GM12878 (cell line): ENCODE data around the gene GARRE1. TPM values are rescaled to one million over a fixed set of nuclear protein-coding genes. Genes with fewer than 3 reads are reported as not detected.

Source experiments
- ATAC-seq: fragments of 200-7000 bp; cut with Tn5 transposase; 3 replicates; pipeline ENCODE4 v1.9.1; 2020; ENCODE audit warnings: mild to moderate bottlenecking, moderate library complexity
- BruUV-seq: library from RNA; stranded (reverse); fragments of 400-500 nt; replicated peaks from 2 replicates; lab custom pipeline; 2021; lab: Mats Ljungman, UMichigan
- CTCF ChIA-PET: fragments of 300-600 bp; sonication (Branson Sonifier 250); formaldehyde crosslinking; extraction: SDS; loops from one replicate; lab custom pipeline; 2021; ENCODE audit warnings: inconsistent platforms; lab: Yijun Ruan, JAX
- POLR2A ChIA-PET: fragments of 350-600 bp; formaldehyde crosslinking; extraction: SDS; loops from one replicate; lab custom pipeline; 2021; ENCODE audit warnings: inconsistent platforms; lab: Charles Lee
- RAD21 ChIA-PET: fragments of 300-600 bp; sonication (Branson Sonifier 250); formaldehyde crosslinking; loops from one replicate; lab custom pipeline; 2023; ENCODE audit warnings: antibody characterized with exemption; ENCODE audit not compliant: unreplicated experiment; lab: Charles Lee
- SMC1A ChIA-PET: fragments of 300-600 bp; sonication (Branson Sonifier 250); formaldehyde crosslinking; loops from one replicate; lab custom pipeline; 2023; ENCODE audit not compliant: unreplicated experiment, uncharacterized antibody; lab: Charles Lee
- DNase-seq: peaks from one replicate; pipeline ENCODE4 v3.0.0-alpha.2; 2011; ENCODE audit warnings: low read depth, low spot score
- FAIRE-seq: peaks from 3 replicates; lab custom pipeline; 2011; peaks lifted over from hg19 to GRCh38; lab: Jason Lieb, UNC
- H2AFZ ChIP-seq: 2 replicates; pipeline ENCODE4 v1.6.0; 2011; ENCODE audit warnings: low read depth, low read length, control low read depth; ENCODE audit not compliant: control insufficient read depth
- H3K27ac ChIP-seq: 2 replicates; pipeline ENCODE4 v1.5.1; 2011; ENCODE audit warnings: control low read depth; ENCODE audit not compliant: control insufficient read depth, insufficient read depth
- H3K27me3 ChIP-seq, 2 experiments: replicated peaks in 1 of 2; 2 replicates each; pipeline versions ENCODE4 v1.6.0 to v1.6.1; 2011; ENCODE audit warnings: low read length in 1 of 2; ENCODE audit not compliant: control insufficient read depth in 2 of 2, insufficient read depth in 2 of 2
- H3K36me3 ChIP-seq, 2 experiments: 2 replicates each; pipeline ENCODE4 v1.5.1; 2011; ENCODE audit warnings: low read length in 1 of 2; ENCODE audit not compliant: control insufficient read depth in 2 of 2, insufficient read depth in 2 of 2
- H3K4me1 ChIP-seq: 2 replicates; pipeline ENCODE4 v1.6.1; 2011; ENCODE audit warnings: mild to moderate bottlenecking, low read length, moderate library complexity, mixed read lengths; ENCODE audit not compliant: control insufficient read depth, insufficient read depth
- H3K4me2 ChIP-seq: 2 replicates; pipeline ENCODE4 v1.6.0; 2011; ENCODE audit warnings: control low read depth; ENCODE audit not compliant: control insufficient read depth, insufficient read depth
- H3K4me3 ChIP-seq: fragments of 200-600 bp; sonication (generic); 2 replicates; pipeline ENCODE4 v1.5.1; 2016
- H3K79me2 ChIP-seq: 2 replicates; pipeline ENCODE4 v1.6.0; 2011; ENCODE audit warnings: low read length; ENCODE audit not compliant: control insufficient read depth, insufficient read depth
- H3K9ac ChIP-seq: 2 replicates; pipeline ENCODE4 v1.8.0; 2011; ENCODE audit warnings: low read length, control low read depth, mixed read lengths; ENCODE audit not compliant: control insufficient read depth, insufficient read depth
- H3K9me3 ChIP-seq: replicated peaks from 3 replicates; pipeline ENCODE4 v1.5.1; 2011; ENCODE audit warnings: mild to moderate bottlenecking, low read length; ENCODE audit not compliant: control insufficient read depth, insufficient read depth
- H4K20me1 ChIP-seq: 2 replicates; pipeline ENCODE4 v1.6.0; 2011; ENCODE audit not compliant: control insufficient read depth, insufficient read depth
- CEBPB ChIP-seq, 2 experiments: fragments of 150-350 bp in 1 of 2; IDR thresholded peaks; 2 replicates each; pipeline ENCODE4 v1.6.1; 2012 to 2014; ENCODE audit warnings: low read depth in 2 of 2, low read length in 2 of 2, borderline replicate concordance in 1 of 2, inconsistent platforms in 1 of 2
- CHD2 ChIP-seq: IDR thresholded peaks from 2 replicates; pipeline ENCODE4 v1.6.1; 2011; ENCODE audit warnings: low read depth, low read length, improper control_type of control experiment, borderline replicate concordance
- NFIC ChIP-seq: IDR thresholded peaks from 2 replicates; pipeline ENCODE4 v1.6.1; 2012; ENCODE audit warnings: low read depth, mild to moderate bottlenecking, inconsistent platforms, low read length, moderate library complexity
- NFYB ChIP-seq: IDR thresholded peaks from 2 replicates; pipeline ENCODE4 v1.6.1; 2011; ENCODE audit warnings: low read depth, mild to moderate bottlenecking, low read length, improper control_type of control experiment, moderate library complexity; ENCODE audit not compliant: insufficient read depth
- POU2F2 ChIP-seq: IDR thresholded peaks from 3 replicates; pipeline ENCODE4 v1.6.1; 2011; ENCODE audit warnings: low read depth, mild to moderate bottlenecking, low read length, borderline replicate concordance
- STAT3 ChIP-seq: IDR thresholded peaks from 2 replicates; pipeline ENCODE4 v1.6.1; 2011; ENCODE audit warnings: low read depth, low read length, improper control_type of control experiment
- SUZ12 ChIP-seq: fragments of 200-600 bp; sonication (generic); IDR thresholded peaks from one replicate; pipeline ENCODE4 v1.6.1; 2018; ENCODE audit warnings: antibody characterized with exemption, mild to moderate bottlenecking; ENCODE audit not compliant: unreplicated experiment
- in situ Hi-C: fragments of 300-500 bp; cut with MboI; formaldehyde crosslinking; loops from 9 replicates; pipeline ENCODE4 v1.14.3; 2018; ENCODE audit warnings: mixed read lengths
- intact Hi-C: fragments of 100-400 bp; cut with micrococcal nuclease; formaldehyde crosslinking; loops from one replicate; pipeline ENCODE4 v1.14.2; 2022; ENCODE audit not compliant: unreplicated experiment
- polyA plus RNA-seq, 11 experiments: library from polyadenylated mRNA; depleted of rRNA in 4 of 11; unstranded in 6 of 11; stranded (reverse) in 5 of 11; fragments of >200 nt; fragmentation: Nextera tagmentation in 4 of 11; fragmentation: Illumina TruSeq in 1 of 11; extraction: Ambion mirVana in 4 of 11; extraction: Trizol in 1 of 11; gene quantifications; 1 replicate in 1 of 11; 2 replicates in 10 of 11; pipeline versions ENCODE4 v1.2.1 to v1.2.3, GENCODE V29; 2011 to 2016; ENCODE audit warnings: inconsistent platforms in 2 of 11, missing spikeins in 2 of 11, low read depth in 1 of 11
- total RNA-seq, 4 experiments: library from RNA; depleted of rRNA in 3 of 4; stranded (reverse); fragments of >200 nt in 3 of 4; fragmentation: Illumina TruSeq in 1 of 4; extraction: Trizol in 1 of 4; gene quantifications; 2 replicates each; pipeline versions ENCODE4 v1.2.1 to v1.2.3, GENCODE V29; 2013 to 2021

Gene GARRE1
- total and polyA plus RNA-seq, 10 of the 15 experiments (the other 5 are each of a cell fraction or from before 2014, with no cell fraction given), result 1.1 to 9.4 (median 5.1) TPM

GRCh38 chr19:34225659-34226015, 28.7 kb upstream of the GARRE1 start:
- H3K4me3 ChIP-seq, result no peak overlapping the region
- H3K79me2 ChIP-seq, result no peaks in the 10 kb centered on the region; the same call in none of the 2 replicates
- H3K27ac ChIP-seq, result peak overlapping the region; percentile 47
- no TSS peak for BruUV-seq
- no peaks in the 10 kb centered on the region for H3K27me3 ChIP-seq
- H3K36me3 ChIP-seq, result peaks cover 13 to 48% of the 10 kb centered on the region in 2 experiments
- H3K9me3 ChIP-seq, result no peaks in the 10 kb centered on the region
- POLR2A ChIA-PET, result interaction anchor here (0.7 to 1.2 kb wide), 5 partner anchors 30 to 85 kb away, joined by 3 to 9 read pairs (median 3); no protein-coding TSS in a partner anchor
- no peak overlapping the region for H3K4me2 ChIP-seq
- RAD21 ChIA-PET, result interaction anchor here (0.8 to 1.2 kb wide), 3 partner anchors 9 to 111 kb away, joined by 3 to 5 read pairs (median 4); no protein-coding TSS in a partner anchor
- ATAC-seq, result no peak; the same call in 2 of the 3 replicates
- H4K20me1 ChIP-seq, result no peaks in the 10 kb centered on the region
- no peak for DNase-seq
- H3K9ac ChIP-seq, result no peak overlapping the region
- no peak for TF ChIP-seq NFYB
- no peak for TF ChIP-seq STAT3
- TF ChIP-seq CEBPB (IDR thresholded peaks at IDR 0.05; ENCODE audit: borderline replicate concordance in 1 of 2, low read depth in 2 of 2, low read length in 2 of 2), result no peak
- 0 out of 2 replicates have a peak, but pooled peaks have one; percentile 19 for TF ChIP-seq NFIC
- no peak for TF ChIP-seq POU2F2
- no peak for TF ChIP-seq CHD2
- no peak for TF ChIP-seq SUZ12
- TF ChIP-seq, all 136 proteins: peak for 1
- intact Hi-C loops (loop anchor here (10.0 kb wide), 1 partner anchor 101 kb away; no protein-coding TSS in a partner anchor), in situ Hi-C loops (no loop called here)
- Histone ChIP-seq H3K4me1 (peaks cover 18% of the 10 kb centered on the region), H2AFZ (no peak overlapping the region)
- SMC1A ChIA-PET, result interaction anchor here (1.4 kb wide), 1 partner anchor 16 kb away, joined by 3 read pairs; no protein-coding TSS in a partner anchor
- no peak for FAIRE-seq
- CTCF ChIA-PET, result interaction anchor here (0.7 to 1.5 kb wide), 4 partner anchors 15 to 89 kb away, joined by 3 to 5 read pairs (median 3); no protein-coding TSS in a partner anchor
